Mesendoderm (in vitro differentiated cells): ENCODE results near the gene CANX.

ENCODE experiments used
- DNase-seq: peaks from one replicate; pipeline ENCODE4 v3.0.0; 2013
- H2AK5ac ChIP-seq: 2 replicates; pipeline ENCODE4 v1.6.1; 2013; ENCODE audit warnings: low read length, inconsistent platforms
- H2BK120ac ChIP-seq: 2 replicates; pipeline ENCODE4 v1.6.1; 2013; ENCODE audit warnings: low read depth, mild to moderate bottlenecking, low read length, moderate library complexity, mixed read lengths
- H2BK15ac ChIP-seq: replicated peaks from 2 replicates; pipeline ENCODE4 v1.6.1; 2013; ENCODE audit warnings: low read depth, mild to moderate bottlenecking, moderate library complexity
- H2BK5ac ChIP-seq: 2 replicates; pipeline ENCODE4 v1.6.1; 2013; ENCODE audit warnings: low read length, inconsistent platforms
- H3K18ac ChIP-seq: 2 replicates; pipeline ENCODE4 v1.6.1; 2013; ENCODE audit warnings: mild to moderate bottlenecking, low read length, mixed read lengths
- H3K23ac ChIP-seq: one replicate; pipeline ENCODE4 v1.6.1; 2013; ENCODE audit warnings: low read length
- H3K27ac ChIP-seq: 2 replicates; pipeline ENCODE4 v1.5.1; 2013; ENCODE audit warnings: low read depth, mild to moderate bottlenecking, inconsistent platforms, low read length, moderate library complexity
- H3K27me3 ChIP-seq: 2 replicates; pipeline ENCODE4 v1.6.1; 2013; ENCODE audit warnings: low read length, control low read depth, mild to moderate bottlenecking, inconsistent platforms; ENCODE audit not compliant: insufficient read depth, poor library complexity
- H3K36me3 ChIP-seq: 2 replicates; pipeline ENCODE4 v1.6.1; 2013; ENCODE audit warnings: low read length, inconsistent platforms; ENCODE audit not compliant: control insufficient read depth, insufficient read depth
- H3K4ac ChIP-seq: one replicate; pipeline ENCODE4 v1.6.1; 2013; ENCODE audit warnings: low read depth, mild to moderate bottlenecking, low read length, moderate library complexity
- H3K4me1 ChIP-seq: 2 replicates; pipeline ENCODE4 v1.6.1; 2013; ENCODE audit warnings: low read depth, low read length, inconsistent platforms; ENCODE audit not compliant: control insufficient read depth
- H3K4me2 ChIP-seq: 2 replicates; pipeline ENCODE4 v1.6.1; 2013; ENCODE audit warnings: low read length
- H3K4me3 ChIP-seq: 2 replicates; pipeline ENCODE4 v1.5.1; 2013; ENCODE audit warnings: mild to moderate bottlenecking, low read length
- H3K56ac ChIP-seq: one replicate; pipeline ENCODE4 v1.6.1; 2013; ENCODE audit warnings: low read length
- H3K79me1 ChIP-seq: 2 replicates; pipeline ENCODE4 v1.6.1; 2013; ENCODE audit warnings: low read length, inconsistent platforms
- H3K79me2 ChIP-seq: 2 replicates; pipeline ENCODE4 v1.6.1; 2013; ENCODE audit warnings: mild to moderate bottlenecking, low read length; ENCODE audit not compliant: control insufficient read depth, insufficient read depth
- H3K9ac ChIP-seq: 2 replicates; pipeline ENCODE4 v1.6.1; 2013; ENCODE audit warnings: low read length, inconsistent platforms
- H4K5ac ChIP-seq: one replicate; pipeline ENCODE4 v1.6.1; 2013; ENCODE audit warnings: low read length
- H4K8ac ChIP-seq: one replicate; pipeline ENCODE4 v1.6.1; 2013; ENCODE audit warnings: low read depth, mild to moderate bottlenecking, control low read depth, low read length, moderate library complexity
- WGBS: extraction: QIAGEN DNeasy Blood & Tissue Kit; methylation state at CpG from one replicate; pipeline ENCODE4 v1.1.7; 2013; ENCODE audit warnings: low lambda C conversion rate, missing lambda C conversion rate; ENCODE audit not compliant: insufficient coverage; ENCODE audit errors: extremely low coverage; 5-methylcytosine and 5-hydroxymethylcytosine counted together

Gene CANX

GRCh38 chr5:179777456-179777855 lies 78.7 kb downstream of the CANX start:
- no peak overlapping the region for H2BK15ac ChIP-seq
- H3K4ac ChIP-seq = no peak overlapping the region
- H3K36me3 ChIP-seq = peaks cover 6% of the 10 kb centered on the region
- H4K8ac ChIP-seq = no peak overlapping the region
- DNase-seq = no peak
- no peaks in the 10 kb centered on the region for H3K79me2 ChIP-seq
- H3K27me3 ChIP-seq = no peaks in the 10 kb centered on the region
- H3K27ac ChIP-seq = no peak overlapping the region
- no CpG with 5 or more reads among the region's 10 CpGs for WGBS
- no peak overlapping the region for H3K4me2 ChIP-seq
- no peak overlapping the region for H2BK5ac ChIP-seq
- H2AK5ac ChIP-seq = no peak overlapping the region
- H3K9ac ChIP-seq = no peak overlapping the region
- H3K79me1 ChIP-seq = no peaks in the 10 kb centered on the region
- no peak overlapping the region for H4K5ac ChIP-seq
- H3K4me1 ChIP-seq = no peaks in the 10 kb centered on the region
- H2BK120ac ChIP-seq = no peak overlapping the region
- no peak overlapping the region for H3K23ac ChIP-seq
- H3K56ac ChIP-seq = no peak overlapping the region
- H3K4me3 ChIP-seq = no peak overlapping the region
- no peak overlapping the region for H3K18ac ChIP-seq

- DNase-seq = no peak
- Histone ChIP-seq H2AK5ac (no peak overlapping the region), H3K79me2 (no peaks in the 10 kb centered on the region), H3K56ac (no peak overlapping the region), H3K4me3 (no peak overlapping the region), H3K79me1 (no peaks in the 10 kb centered on the region), H2BK15ac (no peak overlapping the region), H3K23ac (no peak overlapping the region), H3K27ac (no peak overlapping the region), H2BK120ac (no peak overlapping the region), H3K9ac (no peak overlapping the region), H4K8ac (no peak overlapping the region), H3K4ac (no peak overlapping the region), H3K27me3 (no peaks in the 10 kb centered on the region), H3K4me1 (no peaks in the 10 kb centered on the region), H3K36me3 (peaks cover 6% of the 10 kb centered on the region), H2BK5ac (no peak overlapping the region), H3K18ac (no peak overlapping the region), H4K5ac (no peak overlapping the region), H3K4me2 (no peak overlapping the region)
- WGBS = no CpG with 5 or more reads among the region's 9 CpGs
Observed at GRCh38 chr5:179777909-179778308, 79.1 kb downstream of the CANX start.

GRCh38 chr5:179778591-179778990 lies 79.8 kb downstream of the CANX start:
- Histone ChIP-seq H3K18ac (no peak overlapping the region), H4K8ac (no peak overlapping the region), H3K27ac (no peak overlapping the region), H2BK15ac (no peak overlapping the region), H2AK5ac (no peak overlapping the region), H3K4me2 (no peak overlapping the region), H3K79me2 (no peaks in the 10 kb centered on the region), H3K4ac (no peak overlapping the region), H2BK120ac (no peak overlapping the region), H3K23ac (no peak overlapping the region), H3K4me3 (no peak overlapping the region), H3K56ac (no peak overlapping the region), H3K27me3 (no peaks in the 10 kb centered on the region), H4K5ac (no peak overlapping the region), H3K4me1 (no peaks in the 10 kb centered on the region), H2BK5ac (no peak overlapping the region), H3K36me3 (peaks cover 5% of the 10 kb centered on the region), H3K9ac (no peak overlapping the region), H3K79me1 (no peaks in the 10 kb centered on the region)
- no CpG with 5 or more reads among the region's 5 CpGs for WGBS
- no peak for DNase-seq

GRCh38 chr5:179779826-179780225 lies 81.1 kb downstream of the CANX start:
- no peak overlapping the region for H2BK120ac ChIP-seq
- no peak overlapping the region for H3K23ac ChIP-seq
- no peak overlapping the region for H3K56ac ChIP-seq
- no peak overlapping the region for H3K4me3 ChIP-seq
- H4K5ac ChIP-seq = no peak overlapping the region
- no peak overlapping the region for H3K27ac ChIP-seq
- no peak overlapping the region for H3K18ac ChIP-seq
- H3K27me3 ChIP-seq = no peaks in the 10 kb centered on the region
- H3K79me2 ChIP-seq = no peaks in the 10 kb centered on the region
- no peak overlapping the region for H4K8ac ChIP-seq
- no peak overlapping the region for H3K9ac ChIP-seq
- WGBS = no CpG with 5 or more reads among the region's 4 CpGs
- no peak for DNase-seq
- H3K4ac ChIP-seq = no peak overlapping the region
- H3K4me2 ChIP-seq = no peak overlapping the region
- no peak overlapping the region for H2BK5ac ChIP-seq
- H2AK5ac ChIP-seq = no peak overlapping the region
- no peaks in the 10 kb centered on the region for H3K4me1 ChIP-seq
- H3K36me3 ChIP-seq = peaks cover 2% of the 10 kb centered on the region
- no peaks in the 10 kb centered on the region for H3K79me1 ChIP-seq
- H2BK15ac ChIP-seq = no peak overlapping the region

- Histone ChIP-seq H3K23ac (no peak overlapping the region), H3K79me2 (no peaks in the 10 kb centered on the region), H3K36me3 (peaks cover 2% of the 10 kb centered on the region), H4K5ac (no peak overlapping the region), H2BK120ac (no peak overlapping the region), H2BK5ac (no peak overlapping the region), H3K4me1 (no peaks in the 10 kb centered on the region), H3K27ac (no peak overlapping the region), H3K4ac (no peak overlapping the region), H3K79me1 (no peaks in the 10 kb centered on the region), H3K27me3 (no peaks in the 10 kb centered on the region), H3K4me3 (no peak overlapping the region), H3K18ac (no peak overlapping the region), H3K9ac (no peak overlapping the region), H2AK5ac (no peak overlapping the region), H3K4me2 (no peak overlapping the region), H2BK15ac (no peak overlapping the region), H3K56ac (no peak overlapping the region), H4K8ac (no peak overlapping the region)
- no CpG with 5 or more reads among the region's 7 CpGs for WGBS
- no peak for DNase-seq
Observed at GRCh38 chr5:179780362-179780761, 81.6 kb downstream of the CANX start.
